GM13976 (cell line): ENCODE data around the gene NHLRC4.
A peak's percentile ranks its signal among the peaks of the same experiment; 100 is the strongest.

Experiments used
- DNase-seq: peaks from one replicate; pipeline ENCODE4 v3.0.0; 2012; ENCODE audit warnings: low spot score
- in situ Hi-C: fragments of 300-500 bp; cut with MboI; formaldehyde crosslinking; loops from one replicate; pipeline ENCODE4 v1.12.0; 2022; ENCODE audit warnings: low sequenced_read_pairs, mixed read lengths, inconsistent platforms; ENCODE audit not compliant: unreplicated experiment
- TF ChIP-seq, protein P1 (sequence below): IDR thresholded peaks from 2 replicates; pipeline ENCODE4 v1.5.1; 2012; ENCODE audit warnings: borderline replicate concordance, mild to moderate bottlenecking; ENCODE audit not compliant: insufficient read depth; ENCODE audit errors: extremely low read depth, missing control alignments, control extremely low read depth

The NHLRC4 gene

DNA sequence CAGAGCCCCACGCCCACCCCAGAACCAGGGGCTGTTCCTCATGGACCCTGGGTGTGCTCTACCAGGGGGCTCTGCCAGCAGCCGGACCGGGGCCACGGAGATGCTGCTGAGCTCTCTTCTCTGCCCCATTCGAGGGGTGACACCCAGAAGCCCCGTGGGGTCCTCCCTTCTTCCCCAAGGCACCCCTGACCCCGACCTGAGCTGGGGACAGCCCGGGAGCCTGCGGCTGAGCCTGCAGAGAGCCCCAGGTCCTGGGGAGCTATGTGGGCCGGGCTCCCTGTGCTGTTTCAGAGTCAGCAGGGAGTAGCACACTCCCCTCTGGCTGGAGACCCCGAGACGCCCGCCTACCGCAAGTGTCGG lies 7.8 kb upstream of the NHLRC4 start:
- in situ Hi-C loops: no loop called here
- TF ChIP-seq, protein P1, sequence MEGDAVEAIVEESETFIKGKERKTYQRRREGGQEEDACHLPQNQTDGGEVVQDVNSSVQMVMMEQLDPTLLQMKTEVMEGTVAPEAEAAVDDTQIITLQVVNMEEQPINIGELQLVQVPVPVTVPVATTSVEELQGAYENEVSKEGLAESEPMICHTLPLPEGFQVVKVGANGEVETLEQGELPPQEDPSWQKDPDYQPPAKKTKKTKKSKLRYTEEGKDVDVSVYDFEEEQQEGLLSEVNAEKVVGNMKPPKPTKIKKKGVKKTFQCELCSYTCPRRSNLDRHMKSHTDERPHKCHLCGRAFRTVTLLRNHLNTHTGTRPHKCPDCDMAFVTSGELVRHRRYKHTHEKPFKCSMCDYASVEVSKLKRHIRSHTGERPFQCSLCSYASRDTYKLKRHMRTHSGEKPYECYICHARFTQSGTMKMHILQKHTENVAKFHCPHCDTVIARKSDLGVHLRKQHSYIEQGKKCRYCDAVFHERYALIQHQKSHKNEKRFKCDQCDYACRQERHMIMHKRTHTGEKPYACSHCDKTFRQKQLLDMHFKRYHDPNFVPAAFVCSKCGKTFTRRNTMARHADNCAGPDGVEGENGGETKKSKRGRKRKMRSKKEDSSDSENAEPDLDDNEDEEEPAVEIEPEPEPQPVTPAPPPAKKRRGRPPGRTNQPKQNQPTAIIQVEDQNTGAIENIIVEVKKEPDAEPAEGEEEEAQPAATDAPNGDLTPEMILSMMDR: no peak
- DNase-seq: no peak

DNA sequence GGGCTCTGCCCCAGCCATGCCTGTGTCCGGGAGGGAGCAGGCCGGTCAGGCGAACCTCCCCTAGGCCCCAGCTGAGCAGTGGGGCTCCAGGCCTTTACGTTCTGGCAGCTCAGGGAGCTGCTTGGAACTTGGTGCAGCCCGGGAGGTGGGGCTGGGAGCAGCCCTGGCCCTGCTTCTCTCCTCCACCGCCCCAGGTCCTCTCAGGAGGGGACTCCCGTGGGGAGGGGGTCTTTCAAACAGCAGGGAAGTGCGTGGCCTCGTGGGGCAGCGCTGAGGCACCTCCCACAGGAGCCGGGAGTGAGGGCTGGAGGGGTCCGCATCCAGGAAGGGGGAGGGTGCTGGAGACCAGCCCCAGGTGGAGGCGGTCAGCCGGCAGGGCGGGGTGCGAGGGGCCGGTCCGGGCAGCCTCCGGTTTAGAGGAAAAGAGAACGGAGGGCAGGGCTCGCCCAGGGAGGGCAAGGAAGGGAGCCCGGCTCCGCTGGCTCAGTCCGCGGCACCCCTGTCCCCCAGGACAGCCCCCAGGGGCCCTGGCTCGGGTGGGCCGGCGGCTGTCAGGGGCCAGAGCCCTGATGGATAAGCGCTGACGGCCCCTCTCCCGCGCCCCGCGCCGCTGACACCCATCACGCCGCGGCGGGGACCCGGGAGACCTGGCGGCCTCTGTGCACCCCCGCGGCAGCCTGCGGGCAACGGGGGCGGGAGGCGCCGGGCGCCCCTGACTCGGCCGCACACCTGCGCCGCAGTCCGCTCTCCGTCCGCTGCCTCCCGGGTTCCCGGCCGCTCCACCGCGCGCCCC lies 7.2 kb upstream of the NHLRC4 start:
- in situ Hi-C loops: no loop called here
- TF ChIP-seq, protein P1: no peak

DNA sequence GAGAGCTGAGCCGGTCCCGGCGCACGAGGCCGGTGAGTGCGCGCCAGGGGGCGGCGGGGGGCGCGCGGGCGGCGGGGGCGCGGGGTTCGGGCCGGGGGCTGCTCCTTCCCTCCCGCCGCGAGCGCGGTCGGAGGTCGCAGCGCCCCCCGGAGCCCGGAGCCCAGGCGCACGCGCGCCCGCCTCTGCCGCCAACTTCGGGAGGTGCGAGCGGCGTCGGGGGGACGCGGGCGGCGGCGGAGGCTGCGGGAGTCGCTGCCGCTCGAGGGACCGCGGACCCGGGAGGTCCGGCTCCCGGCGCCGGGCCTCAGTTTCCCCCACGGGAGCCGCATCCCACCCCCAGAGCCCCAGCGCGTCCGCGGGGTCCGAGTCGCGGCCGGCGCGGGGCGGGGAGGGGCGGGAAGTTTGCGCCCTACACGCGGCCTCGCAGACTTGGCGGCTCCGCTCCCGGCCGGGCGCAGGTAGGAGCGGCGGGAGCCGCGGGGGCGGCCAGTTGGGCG lies 6.6 kb upstream of the NHLRC4 start, which contains the start of gene PRR35:
PRR35 (plus strand) TSS at position 191 of the 497 bp plus-strand sequence. CDS start 2,901 bp downstream, outside the sequence.
- no peak for DNase-seq
- in situ Hi-C loops: no loop called here
- TF ChIP-seq, protein P1: no peak

More for the DNA sequence above, 7.2 kb upstream of the NHLRC4 start:
- DNase-seq: peak; percentile 43

DNA sequence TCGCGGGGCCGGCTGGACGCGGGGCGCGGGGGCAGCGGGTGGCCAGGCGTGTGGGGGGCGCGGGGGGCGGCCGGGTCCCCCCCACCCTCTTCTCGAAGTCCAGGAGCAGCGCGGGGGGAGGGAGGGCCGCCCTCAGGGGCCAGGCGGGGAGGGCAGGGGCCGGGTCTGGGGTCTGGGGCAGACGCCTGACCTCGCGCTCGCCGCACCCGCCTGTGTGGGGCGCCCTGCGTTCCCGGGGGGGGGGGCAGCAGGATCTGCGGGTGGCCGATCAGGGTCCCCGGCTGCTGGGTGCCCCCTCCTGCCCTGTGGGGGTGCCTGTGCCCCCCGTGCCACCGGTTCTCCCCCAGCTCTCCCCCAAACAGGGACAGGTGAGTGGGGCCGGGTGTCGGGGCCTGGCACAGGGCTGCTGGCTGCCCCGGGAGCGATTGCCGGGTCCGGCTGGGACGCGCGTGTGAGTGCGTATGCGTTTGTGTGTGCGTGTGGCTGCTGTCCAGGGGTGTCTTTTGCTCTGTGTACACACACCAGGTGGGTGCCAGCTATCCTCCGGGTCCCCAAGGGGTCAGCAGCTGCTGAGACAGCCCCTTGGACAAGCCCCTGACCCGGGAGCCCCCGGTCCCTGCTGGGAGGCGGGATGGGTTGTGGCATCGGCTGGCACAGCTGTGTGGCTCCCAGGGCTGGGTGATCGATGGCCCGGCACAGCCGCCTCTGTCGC lies 5.9 kb upstream of the NHLRC4 start:
- DNase-seq: peak; percentile 42
- TF ChIP-seq, protein P1: no peak
- in situ Hi-C loops: no loop called here

DNA sequence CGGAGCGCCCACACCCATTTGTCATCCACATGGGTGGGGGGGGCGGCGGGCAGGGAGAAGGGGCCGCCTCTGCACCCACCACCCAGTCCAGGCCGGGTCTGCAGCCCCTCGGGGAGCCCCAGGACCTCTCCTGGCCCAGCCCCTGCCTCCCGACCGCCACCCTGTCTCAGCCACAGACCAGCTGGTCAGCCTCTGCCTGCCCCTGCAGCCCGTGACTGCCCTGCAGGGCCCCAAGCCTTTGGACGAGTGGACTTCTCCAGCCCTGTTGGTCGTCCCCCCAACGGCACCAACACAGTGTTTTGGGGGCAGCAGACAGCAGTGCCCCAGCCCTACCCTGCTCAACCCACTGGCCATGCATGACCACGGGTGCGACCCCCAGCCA lies 5.4 kb upstream of the NHLRC4 start:
- DNase-seq: no peak
- TF ChIP-seq, protein P1: no peak
- in situ Hi-C loops: no loop called here

DNA sequence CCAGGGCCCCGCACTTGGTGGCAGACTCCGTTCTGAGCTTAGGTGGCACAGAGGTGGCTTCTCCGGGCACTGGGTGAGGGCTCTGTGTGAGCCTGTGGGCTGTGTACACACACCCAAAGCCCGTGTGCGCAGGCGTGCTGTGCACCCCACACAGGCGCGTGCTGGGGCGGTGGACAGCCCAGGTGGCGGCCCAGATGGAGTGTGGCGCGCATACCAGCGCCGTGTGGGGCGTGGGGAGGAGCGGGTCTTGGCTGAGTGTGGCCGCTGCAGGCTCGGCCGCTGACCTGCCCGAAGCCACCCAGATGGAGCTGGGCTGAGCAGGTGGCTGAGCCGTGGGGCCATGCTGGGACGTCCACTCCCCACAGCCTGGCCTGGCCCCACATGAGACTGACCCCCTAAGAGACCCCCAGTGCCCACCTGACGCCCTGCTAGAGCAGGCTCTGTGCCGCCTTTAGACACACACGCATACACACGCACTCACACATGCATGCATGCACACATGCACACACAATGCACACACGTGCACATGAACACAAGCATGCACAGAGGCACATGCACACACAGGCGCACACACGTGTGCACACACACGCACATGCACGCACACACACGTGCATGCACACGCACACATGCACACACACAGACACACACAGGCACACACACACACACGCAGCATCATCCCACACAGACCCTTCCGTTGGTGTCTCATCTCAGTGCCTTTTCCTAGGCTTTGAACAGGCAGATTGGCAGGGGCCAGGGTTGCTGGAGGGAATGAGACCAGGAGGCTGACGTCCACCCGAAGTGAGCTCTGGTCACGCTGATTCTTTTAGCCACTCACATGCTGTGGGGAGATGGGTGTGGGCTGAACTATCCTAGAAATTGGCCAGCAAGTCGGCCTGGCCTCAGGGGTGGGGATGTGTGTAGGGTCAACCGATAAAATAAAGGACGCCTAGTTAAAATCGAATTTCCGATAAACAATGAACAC lies 4.6 kb upstream of the NHLRC4 start:
- TF ChIP-seq, protein P1: no peak
- no peak for DNase-seq
- in situ Hi-C loops: no loop called here
